ENCODE data around the gene CCDC30. TPM values are rescaled to one million over a fixed set of nuclear protein-coding genes. Genes with fewer than 3 reads are reported as not detected.
"Not testable (repeated sequence)": the region's sequence is repeated elsewhere in the genome, so short reads cannot be mapped to it uniquely, and the experiment has no call there.

The CCDC30 gene
- total RNA-seq, 1 donor from 2014 or later = 0.64 TPM

DNA sequence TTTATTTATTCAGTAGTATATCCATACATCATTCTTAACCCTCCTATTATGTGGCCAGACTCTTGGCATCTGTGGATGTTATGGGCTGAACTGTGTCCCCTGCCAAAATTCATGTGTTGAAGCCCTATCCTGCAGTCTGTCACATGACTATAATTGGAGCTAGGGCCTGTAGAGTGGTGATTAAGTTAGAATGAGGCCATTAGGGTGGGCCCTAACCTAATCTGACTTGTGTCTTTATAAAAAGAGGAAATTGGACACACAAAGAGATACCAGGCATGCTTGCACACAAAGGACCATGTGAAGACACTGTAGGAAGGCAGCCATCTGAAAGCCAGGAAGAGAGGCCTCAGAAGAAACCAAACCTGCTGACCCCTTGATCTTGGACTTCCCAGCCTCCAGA, 13.8 kb upstream of the CCDC30 start:
- DNase-seq (ENCODE audit: extremely low read depth, low read depth, low spot score) = no peak

- no peak for DNase-seq (ENCODE audit: extremely low read depth, low read depth, low spot score)
Measured at GRCh38 chr1:42450061-42450460, 13.0 kb upstream of the CCDC30 start.

GRCh38 chr1:42453386-42453785, 9.7 kb upstream of the CCDC30 start:
- no peak for DNase-seq (ENCODE audit: extremely low read depth, low read depth, low spot score)

GRCh38 chr1:42454403-42454802, 8.7 kb upstream of the CCDC30 start:
- DNase-seq (ENCODE audit: extremely low read depth, low read depth, low spot score) = no peak

DNA sequence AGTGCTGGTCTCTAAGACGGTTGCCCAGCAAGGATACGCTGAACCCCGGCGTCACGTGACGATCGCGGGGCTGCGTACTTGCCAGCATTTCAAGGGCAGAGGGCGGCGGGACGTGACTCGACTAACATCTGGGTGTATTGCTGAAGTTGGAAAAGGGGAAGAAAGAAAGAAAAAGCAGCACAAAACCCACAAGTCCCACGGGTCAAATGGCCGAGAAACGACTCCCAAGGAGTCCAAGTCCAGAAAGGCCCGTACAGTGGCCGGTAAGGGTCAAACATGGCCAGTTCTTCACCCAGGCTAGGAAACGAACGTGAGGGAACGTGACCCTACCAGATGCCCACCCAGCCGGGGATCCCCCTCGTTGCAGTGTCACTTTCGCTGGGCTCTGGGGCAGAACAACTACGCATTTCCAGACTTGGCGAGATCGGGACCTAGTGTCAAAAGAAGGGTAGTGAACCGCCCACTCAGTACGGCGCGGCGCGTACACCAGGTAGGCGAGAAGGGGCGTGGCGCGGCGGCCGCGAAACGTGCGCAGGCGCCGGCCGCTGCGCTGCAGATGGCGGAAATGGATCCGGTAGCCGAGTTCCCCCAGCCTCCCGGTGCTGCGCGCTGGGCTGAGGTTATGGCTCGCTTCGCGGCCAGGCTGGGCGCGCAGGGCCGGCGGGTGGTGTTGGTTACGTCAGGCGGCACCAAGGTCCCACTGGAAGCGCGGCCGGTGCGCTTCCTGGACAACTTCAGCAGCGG, 6.9 kb upstream of the CCDC30 start, which contains the start of the genes PPCS and ZMYND12:
PPCS (plus strand) TSS at position 534 of the 744 bp plus-strand sequence; CDS start at position 557, 23 bp downstream.
ZMYND12 (minus strand) TSS at position 13 of the 744 bp plus-strand sequence. CDS start 25 bp downstream, outside the sequence.
- peak; percentile 70 for DNase-seq (ENCODE audit: extremely low read depth, low read depth, low spot score)

GRCh38 chr1:42456754-42457089, 6.4 kb upstream of the CCDC30 start:
- no peak for DNase-seq (ENCODE audit: extremely low read depth, low read depth, low spot score)

GRCh38 chr1:42461196-42461595, 1.9 kb upstream of the CCDC30 start:
- DNase-seq (ENCODE audit: extremely low read depth, low read depth, low spot score) = no peak

DNA sequence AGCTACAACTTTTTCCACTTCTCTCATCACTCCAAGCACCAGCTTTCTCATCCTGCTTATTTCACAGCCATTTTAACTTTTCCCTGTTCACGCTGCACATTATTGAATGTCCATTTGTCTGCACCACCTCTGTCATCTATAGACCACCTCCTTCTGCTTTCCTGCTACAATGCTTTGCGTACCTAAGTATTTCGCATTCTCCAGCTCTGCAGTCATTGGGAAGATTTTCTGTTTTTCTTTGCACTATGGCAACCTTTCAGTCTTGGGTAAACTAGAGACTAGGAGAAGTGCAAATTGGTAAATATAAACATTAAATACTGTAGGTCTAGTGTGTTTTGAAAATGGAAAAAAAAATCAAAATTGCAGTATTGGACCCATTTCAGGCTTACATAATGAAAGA, 835 bp downstream of the CCDC30 start:
- DNase-seq (ENCODE audit: extremely low read depth, low read depth, low spot score) = no peak

DNA sequence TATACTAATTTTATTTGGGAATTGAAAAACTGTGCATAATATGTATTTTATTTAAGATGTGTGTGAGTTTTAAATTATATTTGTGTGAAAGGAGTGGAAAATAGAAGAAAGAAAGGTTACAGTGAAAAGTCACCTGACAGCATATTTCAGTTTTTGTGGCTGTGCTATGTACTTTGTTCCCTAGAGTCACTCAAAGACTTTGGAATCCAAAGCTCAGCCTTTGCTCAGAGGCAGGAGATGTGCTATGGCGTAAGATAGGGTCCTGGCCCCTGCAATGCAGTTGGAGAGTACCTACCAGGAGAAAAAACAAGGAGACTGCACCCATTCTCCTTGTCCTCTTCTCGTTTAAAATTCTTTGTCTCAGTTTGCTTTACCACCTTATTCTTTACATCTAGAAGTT, 2.9 kb downstream of the CCDC30 start:
- no peak for DNase-seq (ENCODE audit: extremely low read depth, low read depth, low spot score)

DNA sequence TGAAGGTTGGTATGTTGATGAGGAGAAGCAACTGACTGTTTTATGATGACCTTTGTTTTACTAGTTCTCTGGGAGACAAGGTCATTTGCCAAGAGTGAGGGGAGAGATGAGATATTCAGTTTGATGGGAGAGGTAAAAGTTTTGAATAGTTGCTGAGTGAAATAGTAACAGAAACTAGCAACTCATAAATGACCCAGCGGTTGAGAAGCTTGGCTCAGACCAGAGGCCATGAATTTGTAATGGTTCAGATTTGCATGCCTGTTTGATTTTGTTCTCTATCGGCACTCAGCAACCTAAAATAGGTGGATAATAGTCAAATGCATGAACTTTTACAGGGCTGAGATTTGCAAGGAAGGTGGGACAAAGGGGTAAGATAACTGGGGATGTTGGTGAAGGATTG, 6.6 kb downstream of the CCDC30 start:
- DNase-seq (ENCODE audit: extremely low read depth, low read depth, low spot score) = no peak

DNA sequence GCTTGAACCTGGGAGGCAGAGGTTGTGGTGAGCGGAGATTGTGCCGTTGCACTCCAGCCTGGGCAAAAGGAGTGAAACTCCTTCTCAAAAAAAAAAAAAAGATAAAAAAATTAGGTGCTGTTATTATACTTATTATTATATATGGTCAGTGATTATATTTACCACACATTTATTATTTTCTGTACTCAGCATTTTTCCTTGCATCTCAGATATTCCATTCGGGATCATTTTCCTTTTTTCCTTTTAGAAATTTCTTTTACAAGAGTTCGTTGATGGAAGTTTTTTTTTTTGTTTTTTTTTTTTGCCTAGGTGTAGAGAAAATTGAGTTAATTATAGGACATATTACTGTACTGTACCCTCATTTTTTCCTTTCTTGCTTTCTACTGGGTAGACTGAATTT, 13.5 kb downstream of the CCDC30 start:
- DNase-seq (ENCODE audit: extremely low read depth, low read depth, low spot score) = no peak

- not testable (repeated sequence) for DNase-seq (ENCODE audit: extremely low read depth, low read depth, low spot score)
Measured at GRCh38 chr1:42477354-42477753, 14.3 kb downstream of the CCDC30 start.

DNA sequence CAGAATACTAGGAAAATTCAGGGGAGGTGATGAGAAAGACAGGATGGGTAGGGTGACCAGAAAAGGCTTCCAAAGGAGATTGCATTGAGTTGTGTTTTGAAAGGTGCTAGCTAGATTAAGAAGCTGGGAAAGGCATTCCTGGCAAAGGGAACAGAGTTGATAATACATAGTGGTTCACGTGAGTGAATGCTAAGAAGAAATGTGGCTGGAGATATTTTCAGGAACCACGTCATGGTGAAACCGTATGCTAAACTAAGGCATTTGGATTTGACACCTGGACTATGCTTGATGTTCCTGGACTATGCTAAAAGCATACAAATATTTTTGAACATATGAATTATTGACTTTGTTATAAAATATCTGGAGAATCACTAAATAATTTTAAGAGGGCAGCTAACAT, 14.7 kb downstream of the CCDC30 start:
- no peak for DNase-seq (ENCODE audit: extremely low read depth, low read depth, low spot score)

DNA sequence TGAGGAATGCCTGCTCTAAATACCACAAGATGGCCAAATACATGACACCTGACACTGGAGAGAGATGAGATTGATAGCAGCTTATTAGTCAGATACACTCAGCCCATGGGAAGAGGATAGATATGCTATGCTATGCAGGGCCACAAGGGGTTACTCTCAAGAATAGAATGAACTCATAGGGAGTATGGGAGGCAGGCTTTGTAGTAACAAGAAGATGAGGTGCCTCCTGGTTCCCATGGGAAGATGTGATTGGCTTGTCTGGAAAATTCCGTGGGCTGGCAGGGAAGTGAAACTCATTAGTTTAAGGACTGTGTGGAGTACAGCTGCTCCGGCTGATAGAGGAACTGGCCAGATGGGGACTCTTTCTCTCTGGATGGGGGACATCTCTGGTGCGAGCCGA, 16.5 kb downstream of the CCDC30 start:
- no peak for DNase-seq (ENCODE audit: extremely low read depth, low read depth, low spot score)

GRCh38 chr1:42480921-42481320, 17.8 kb downstream of the CCDC30 start:
- DNase-seq (ENCODE audit: extremely low read depth, low read depth, low spot score) = no peak

- DNase-seq (ENCODE audit: extremely low read depth, low read depth, low spot score) = no peak
Measured at GRCh38 chr1:42482635-42483153, 19.6 kb downstream of the CCDC30 start.

- no peak for DNase-seq (ENCODE audit: extremely low read depth, low read depth, low spot score)
Measured at GRCh38 chr1:42484382-42484781, 21.3 kb downstream of the CCDC30 start.

DNA sequence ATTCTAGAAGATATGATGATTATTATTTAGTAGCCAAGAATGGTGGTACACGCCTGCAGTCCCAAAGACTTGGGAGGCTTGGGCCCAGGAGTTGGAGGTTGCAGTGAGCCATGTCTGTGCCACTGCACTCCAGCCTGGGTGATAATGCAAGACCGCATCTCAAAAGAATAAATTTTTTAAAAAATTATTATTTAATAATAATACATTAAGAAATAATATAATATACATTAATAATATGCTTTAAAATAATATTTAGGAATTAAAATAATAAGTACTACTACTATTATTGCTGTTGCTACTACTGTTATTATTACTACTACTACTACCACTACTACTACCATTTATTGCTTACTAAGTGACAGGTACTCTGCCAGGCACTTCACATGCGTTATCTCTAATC, 27.2 kb downstream of the CCDC30 start:
- no peak for DNase-seq (ENCODE audit: extremely low read depth, low read depth, low spot score)

GRCh38 chr1:42502031-42502430, 38.9 kb downstream of the CCDC30 start:
- DNase-seq (ENCODE audit: extremely low read depth, low read depth, low spot score) = not testable (repeated sequence)

DNA sequence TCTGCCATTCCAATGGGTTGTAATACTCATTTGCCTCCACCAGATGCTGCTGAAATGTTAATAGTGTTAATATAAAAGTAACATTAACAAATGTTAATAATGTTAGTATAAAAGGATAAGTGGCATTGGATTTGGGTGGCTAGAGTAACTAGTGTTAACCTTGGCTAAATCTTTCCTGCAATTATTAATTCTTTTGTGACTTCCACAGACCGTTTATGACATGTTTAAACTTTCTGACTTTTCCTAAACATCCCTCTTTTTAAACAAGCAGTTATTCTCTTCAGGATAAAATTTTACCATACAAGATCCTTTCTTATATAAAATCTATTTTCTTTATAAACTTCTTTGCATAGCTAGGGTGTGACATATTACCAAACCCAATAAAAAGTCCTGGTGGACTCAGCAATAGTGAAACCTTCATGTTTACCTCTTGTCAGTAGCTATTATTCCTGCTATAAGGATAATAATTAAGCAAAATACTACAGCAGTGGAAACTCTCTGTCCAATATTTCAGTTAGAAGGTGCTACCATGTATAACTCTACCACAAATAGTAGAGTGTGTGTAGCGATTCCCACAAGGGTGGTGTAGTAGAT, 41.5 kb downstream of the CCDC30 start:
- DNase-seq (ENCODE audit: extremely low read depth, low read depth, low spot score) = no peak

DNA sequence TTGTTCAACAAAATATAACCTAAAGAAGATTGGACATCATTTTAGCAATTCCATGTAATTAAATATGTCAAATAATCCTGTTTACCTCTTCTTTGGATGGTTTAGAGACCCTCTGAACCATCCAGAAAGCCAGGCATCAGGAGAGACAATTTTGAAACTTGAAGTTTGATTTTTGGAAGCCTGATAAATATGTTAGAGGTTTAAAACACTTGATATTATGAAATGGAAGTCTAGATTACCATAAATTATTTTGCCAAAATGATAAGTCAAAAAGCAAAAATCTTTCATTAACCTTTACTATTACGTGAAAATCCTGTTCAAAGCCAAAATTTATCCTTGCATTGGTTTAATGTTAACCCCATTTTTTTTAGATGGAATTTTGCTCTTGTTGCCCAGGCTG, 43.5 kb downstream of the CCDC30 start:
- no peak for DNase-seq (ENCODE audit: extremely low read depth, low read depth, low spot score)

DNA sequence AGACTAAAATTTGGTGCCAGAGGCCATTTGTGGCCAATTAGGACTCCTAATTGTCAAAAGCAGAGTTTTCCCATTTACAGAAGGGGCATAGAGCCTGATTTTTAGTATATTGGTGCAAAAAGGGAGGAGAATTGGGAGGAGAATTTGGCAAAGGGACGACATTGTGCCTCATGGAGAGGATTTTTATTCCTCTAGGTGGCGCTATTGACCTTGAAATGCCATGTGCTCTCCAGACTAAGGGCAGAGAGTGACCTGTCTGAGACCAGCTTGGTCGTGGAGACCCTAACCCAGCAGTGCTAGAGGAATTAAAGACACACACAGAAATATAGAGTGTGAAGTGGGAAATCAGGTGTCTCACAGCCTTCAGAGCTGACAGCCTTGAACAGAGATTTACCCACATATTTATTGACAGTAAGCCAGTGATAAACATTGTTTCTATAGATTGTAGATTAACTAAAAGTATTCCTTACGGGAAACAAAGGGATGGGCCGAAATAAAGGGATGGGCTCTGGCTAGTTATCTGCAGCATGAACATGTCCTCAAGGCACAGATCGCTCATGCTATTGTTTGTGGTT, 48.6 kb downstream of the CCDC30 start:
- DNase-seq (ENCODE audit: extremely low read depth, low read depth, low spot score) = not testable (repeated sequence)
